IMR-90 (cell line): ENCODE results near the gene PELO. TPM values are rescaled to one million over a fixed set of nuclear protein-coding genes. Genes with fewer than 3 reads are reported as not detected.

Experiments
- ATAC-seq: fragments of 200-7000 bp; cut with Tn5 transposase; 2 replicates; pipeline ENCODE4 v1.9.1; 2020; ENCODE audit warnings: low read depth, mild to moderate bottlenecking, moderate library complexity
- BruUV-seq: library from RNA; stranded (reverse); fragments of 400-500 nt; replicated peaks from 2 replicates; lab custom pipeline; 2021; lab: Mats Ljungman, UMichigan
- CTCF ChIA-PET: fragments of 300-600 bp; formaldehyde crosslinking; extraction: SDS; loops from one replicate; lab custom pipeline; 2021; ENCODE audit warnings: antibody characterized with exemption; lab: Yijun Ruan, JAX
- POLR2A ChIA-PET: fragments of 300-600 bp; sonication (Branson Sonifier 250); formaldehyde crosslinking; loops from one replicate; lab custom pipeline; 2022; ENCODE audit warnings: antibody characterized with exemption; ENCODE audit not compliant: unreplicated experiment; lab: Charles Lee
- DNase-seq: peaks from one replicate; pipeline ENCODE4 v3.0.0; 2013
- H2AFZ ChIP-seq: replicated peaks from 2 replicates; pipeline ENCODE3; 2013; ENCODE audit warnings: low read length, mild to moderate bottlenecking; ENCODE audit not compliant: poor library complexity
- H2AK5ac ChIP-seq: 2 replicates; pipeline ENCODE4 v1.6.1; 2013; ENCODE audit warnings: low read depth, low read length, inconsistent platforms
- H2AK9ac ChIP-seq: replicated peaks from 2 replicates; pipeline ENCODE3; 2013; ENCODE audit warnings: mild to moderate bottlenecking, low read depth, low read length, moderate library complexity; ENCODE audit not compliant: poor library complexity
- H2BK120ac ChIP-seq: 2 replicates; pipeline ENCODE4 v1.6.1; 2013; ENCODE audit warnings: low read depth, low read length, inconsistent platforms
- H2BK15ac ChIP-seq: 3 replicates; pipeline ENCODE4 v1.6.1; 2013; ENCODE audit warnings: low read depth, low read length, inconsistent platforms
- H2BK20ac ChIP-seq: 2 replicates; pipeline ENCODE4 v1.6.1; 2013; ENCODE audit warnings: low read depth, mild to moderate bottlenecking, inconsistent platforms, low read length, moderate library complexity
- H2BK5ac ChIP-seq: 2 replicates; pipeline ENCODE4 v1.6.1; 2013; ENCODE audit warnings: mild to moderate bottlenecking, low read depth, low read length, inconsistent platforms; ENCODE audit not compliant: poor library complexity, severe bottlenecking
- H3K14ac ChIP-seq: replicated peaks from 2 replicates; pipeline ENCODE4 v1.6.1; 2013; ENCODE audit warnings: low read depth, low read length, inconsistent platforms
- H3K18ac ChIP-seq: 2 replicates; pipeline ENCODE4 v1.6.1; 2013; ENCODE audit warnings: low read depth, low read length, control low read depth
- H3K23ac ChIP-seq: 2 replicates; pipeline ENCODE4 v1.6.1; 2013; ENCODE audit warnings: low read depth, low read length, inconsistent platforms
- H3K27ac ChIP-seq: 2 replicates; pipeline ENCODE4 v1.5.1; 2013; ENCODE audit warnings: mild to moderate bottlenecking, control low read depth, low read length; ENCODE audit not compliant: insufficient read depth
- H3K27me3 ChIP-seq: 2 replicates; pipeline ENCODE4 v1.6.1; 2013; ENCODE audit warnings: low read length; ENCODE audit not compliant: control insufficient read depth, insufficient read depth
- H3K36me3 ChIP-seq: 2 replicates; pipeline ENCODE4 v1.6.1; 2013; ENCODE audit warnings: low read length, mixed read lengths; ENCODE audit not compliant: control insufficient read depth, insufficient read depth
- H3K4ac ChIP-seq: 2 replicates; pipeline ENCODE4 v1.6.1; 2013; ENCODE audit warnings: low read depth, low read length, inconsistent platforms
- H3K4me1 ChIP-seq: 2 replicates; pipeline ENCODE4 v1.6.1; 2013; ENCODE audit warnings: low read length, mixed read lengths; ENCODE audit not compliant: control insufficient read depth, insufficient read depth
- H3K4me2 ChIP-seq: 2 replicates; pipeline ENCODE4 v1.6.1; 2013; ENCODE audit warnings: low read depth, mild to moderate bottlenecking, control low read depth, low read length, moderate library complexity
- H3K4me3 ChIP-seq: 2 replicates; pipeline ENCODE4 v1.5.1; 2013; ENCODE audit warnings: low read depth, mild to moderate bottlenecking, control low read depth, low read length, moderate library complexity; ENCODE audit not compliant: insufficient read depth
- H3K56ac ChIP-seq: 2 replicates; pipeline ENCODE4 v1.6.1; 2013; ENCODE audit warnings: low read length, inconsistent platforms; ENCODE audit not compliant: insufficient read depth; ENCODE audit errors: extremely low read depth
- H3K79me1 ChIP-seq, 2 experiments: 2 replicates each; pipeline ENCODE4 v1.6.1; 2013; ENCODE audit warnings: low read length in 2 of 2, inconsistent platforms in 1 of 2, low read depth in 1 of 2
- H3K9ac ChIP-seq: 2 replicates; pipeline ENCODE4 v1.6.1; 2013; ENCODE audit warnings: low read depth, low read length, control low read depth
- H3K9me1 ChIP-seq: 2 replicates; pipeline ENCODE4 v1.6.1; 2013; ENCODE audit warnings: low read length, inconsistent platforms; ENCODE audit not compliant: insufficient read depth
- H3K9me3 ChIP-seq: 2 replicates; pipeline ENCODE4 v1.6.1; 2013; ENCODE audit warnings: low read length; ENCODE audit not compliant: control insufficient read depth, insufficient read depth
- H4K20me1 ChIP-seq: 2 replicates; pipeline ENCODE4 v1.6.1; 2013; ENCODE audit warnings: low read length, inconsistent platforms; ENCODE audit not compliant: insufficient read depth
- H4K5ac ChIP-seq: 2 replicates; pipeline ENCODE4 v1.6.1; 2013; ENCODE audit warnings: mild to moderate bottlenecking, low read depth, low read length, control low read depth
- H4K8ac ChIP-seq, 2 experiments: 2 replicates each; pipeline ENCODE4 v1.6.1; 2013; ENCODE audit warnings: low read depth in 2 of 2, low read length in 2 of 2, control low read depth in 1 of 2, inconsistent platforms in 1 of 2
- H4K91ac ChIP-seq: 2 replicates; pipeline ENCODE4 v1.6.1; 2013; ENCODE audit warnings: low read depth, low read length, inconsistent platforms; ENCODE audit not compliant: insufficient read depth
- CEBPB ChIP-seq: IDR thresholded peaks from 2 replicates; pipeline ENCODE4 v1.6.1; 2012; ENCODE audit warnings: low read depth, low read length, improper control_type of control experiment
- CHD1 ChIP-seq: IDR thresholded peaks from 2 replicates; pipeline ENCODE4 v1.6.1; 2012; ENCODE audit warnings: low read depth, low read length, improper control_type of control experiment
- MAFK ChIP-seq: IDR thresholded peaks from 2 replicates; pipeline ENCODE4 v1.6.1; 2012; ENCODE audit warnings: low read depth, low read length, improper control_type of control experiment
- MXI1 ChIP-seq: IDR thresholded peaks from 2 replicates; pipeline ENCODE4 v1.6.1; 2012; ENCODE audit warnings: low read depth, mild to moderate bottlenecking, low read length, moderate library complexity, borderline replicate concordance
- NFE2L2 ChIP-seq: fragments of 150-350 bp; IDR thresholded peaks from 2 replicates; pipeline ENCODE4 v1.6.1; 2016; ENCODE audit warnings: low read depth, mild to moderate bottlenecking, low read length
- RAD21 ChIP-seq: IDR thresholded peaks from 2 replicates; pipeline ENCODE4 v1.6.1; 2012; ENCODE audit warnings: low read length, improper control_type of control experiment
- RCOR1 ChIP-seq: IDR thresholded peaks from 2 replicates; pipeline ENCODE4 v1.6.1; 2012; ENCODE audit warnings: mild to moderate bottlenecking, low read length, improper control_type of control experiment; ENCODE audit not compliant: insufficient replicate concordance
- RFX5 ChIP-seq: IDR thresholded peaks from 2 replicates; pipeline ENCODE4 v1.8.0; 2012; ENCODE audit warnings: low read depth, mild to moderate bottlenecking, low read length, moderate library complexity
- SMC3 ChIP-seq: fragments of 150-350 bp; IDR thresholded peaks from 2 replicates; pipeline ENCODE4 v1.6.1; 2016; ENCODE audit warnings: low read depth, mild to moderate bottlenecking, antibody characterized with exemption, low read length, moderate library complexity
- WGBS, 2 experiments: methylation state at CpG; one replicate each; pipeline versions ENCODE4 v1.1.5 to v1.1.7; 2013; ENCODE audit warnings: missing lambda C conversion rate in 2 of 2; ENCODE audit not compliant: insufficient read length in 1 of 2; ENCODE audit errors: extremely low coverage in 2 of 2; 5-methylcytosine and 5-hydroxymethylcytosine counted together
- dilution Hi-C: fragments of 300-500 bp; cut with HindIII; formaldehyde crosslinking; loops from one replicate; pipeline ENCODE4 v1.14.3; 2018; ENCODE audit warnings: low sequenced_read_pairs; ENCODE audit not compliant: unreplicated experiment
- in situ Hi-C: fragments of 300-500 bp; cut with MboI; formaldehyde crosslinking; loops from 3 replicates; pipeline ENCODE4 v1.14.3; 2019; ENCODE audit warnings: low sequenced_read_pairs, inconsistent platforms, mixed read lengths
- intact Hi-C: fragments of 100-400 bp; cut with micrococcal nuclease; formaldehyde crosslinking; loops from 2 replicates; pipeline ENCODE4 v1.10.0; 2022
- polyA plus RNA-seq, 3 experiments: library from polyadenylated mRNA; depleted of rRNA; stranded (reverse); fragments of >200 nt; gene quantifications; 2 replicates each; pipeline ENCODE4 v1.2.3, GENCODE V29; 2012; ENCODE audit warnings: low replicate concordance in 1 of 3
- total RNA-seq: library from RNA; depleted of rRNA; stranded (reverse); fragments of >200 nt; gene quantifications from 2 replicates; pipeline ENCODE4 v1.2.3, GENCODE V29; 2012

Gene PELO
- total and polyA plus RNA-seq, 2 of the 4 experiments (the other 2 are of a cell fraction) = 42.4 to 48.9 TPM

DNA sequence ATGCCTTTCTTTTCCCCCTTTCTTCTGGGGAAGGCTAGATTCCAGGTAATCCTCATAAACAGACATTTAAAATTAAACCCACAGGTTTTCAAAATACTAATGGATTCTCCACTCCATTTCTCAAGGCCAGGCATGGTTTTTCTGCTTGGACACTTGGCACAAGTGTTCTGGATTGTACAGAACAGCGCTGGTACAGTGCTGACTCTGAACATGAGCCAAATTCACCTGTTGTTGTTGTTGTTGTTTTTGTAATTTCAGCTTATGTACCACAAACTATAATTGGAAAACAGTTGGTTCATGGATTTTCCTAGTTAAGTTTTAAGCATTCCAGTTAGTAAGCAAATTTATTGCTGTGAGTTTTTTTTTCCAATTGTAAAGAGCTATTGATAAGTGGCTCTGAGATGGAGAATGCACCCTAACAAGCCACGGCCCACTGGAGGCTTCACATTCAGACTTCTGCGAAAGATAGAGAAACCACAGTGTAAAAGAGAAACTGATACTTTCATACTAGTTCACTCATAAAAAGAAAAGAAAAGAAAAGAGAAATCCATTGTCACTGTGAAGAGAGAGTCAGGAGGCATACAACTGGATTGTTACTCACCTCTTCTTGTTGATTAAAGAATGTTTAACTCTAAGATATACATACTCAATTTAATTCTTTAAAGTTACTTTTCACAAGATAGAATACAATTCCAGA, 16.2 kb upstream of the PELO start:
- no peak overlapping the region for H2AFZ ChIP-seq
- no CpG with 5 or more reads among the region's 3 CpGs for WGBS, 2 experiments
- H3K18ac ChIP-seq = no peak overlapping the region
- H2AK5ac ChIP-seq = no peak overlapping the region
- no peaks in the 10 kb centered on the region for H3K27me3 ChIP-seq
- no peak overlapping the region for H3K4ac ChIP-seq
- H2BK5ac ChIP-seq = no peak overlapping the region
- no peaks in the 10 kb centered on the region for H3K36me3 ChIP-seq
- no peaks in the 10 kb centered on the region for H4K20me1 ChIP-seq
- no peak overlapping the region for H2BK120ac ChIP-seq
- no peaks in the 10 kb centered on the region for H3K4me1 ChIP-seq
- no peak overlapping the region for H2BK15ac ChIP-seq
- no peaks in the 10 kb centered on the region for H3K79me1 ChIP-seq
- H3K9ac ChIP-seq = no peak overlapping the region
- H3K27ac ChIP-seq = no peak overlapping the region
- ChIA-PET POLR2A (no interaction called here), CTCF (no interaction called here)
- intact Hi-C loops (no loop called here), in situ Hi-C loops (no loop called here), dilution Hi-C loops (no loop called here)
- TF ChIP-seq CEBPB (no peak), RCOR1 (no peak), NFE2L2 (no peak), CHD1 (no peak), SMC3 (no peak), RAD21 (no peak), MAFK (no peak), MXI1 (no peak), RFX5 (no peak)
- no peak overlapping the region for H3K4me3 ChIP-seq
- H3K14ac ChIP-seq = no peak overlapping the region
- H3K9me3 ChIP-seq = no peaks in the 10 kb centered on the region
- no peak overlapping the region for H2BK20ac ChIP-seq
- no peak overlapping the region for H3K56ac ChIP-seq
- H4K91ac ChIP-seq = no peak overlapping the region
- DNase-seq = no peak
- H4K8ac ChIP-seq = no peak overlapping the region
- H4K5ac ChIP-seq = no peak overlapping the region
- H3K9me1 ChIP-seq = no peaks in the 10 kb centered on the region
- no peak overlapping the region for H2AK9ac ChIP-seq
- no peak for ATAC-seq
- no peak overlapping the region for H3K4me2 ChIP-seq
- no peak overlapping the region for H3K23ac ChIP-seq
- no TSS peak for BruUV-seq
